Astrocyte (in vitro differentiated cells and primary cell): ENCODE results near the gene C1orf50. TPM values are rescaled to one million over a fixed set of nuclear protein-coding genes. Genes with fewer than 3 reads are reported as not detected.

ENCODE experiments used
- DNase-seq: peaks from one replicate; pipeline ENCODE4 v3.0.0-alpha.2; 2010; ENCODE audit warnings: low read depth
- FAIRE-seq: peaks from 2 replicates; lab custom pipeline; 2011; peaks lifted over from hg19 to GRCh38; lab: Jason Lieb, UNC
- H2AFZ ChIP-seq: 2 replicates; pipeline ENCODE4 v1.6.0; 2012; ENCODE audit warnings: low read depth, low read length, inconsistent platforms
- H3K27ac ChIP-seq: 2 replicates; pipeline ENCODE4 v1.5.1; 2011; ENCODE audit warnings: low read depth, low read length, inconsistent platforms
- H3K27me3 ChIP-seq: 2 replicates; pipeline ENCODE4 v1.6.0; 2011; ENCODE audit warnings: low read length, inconsistent platforms; ENCODE audit not compliant: insufficient read depth
- H3K36me3 ChIP-seq: 2 replicates; pipeline ENCODE4 v1.5.1; 2011; ENCODE audit warnings: low read length, inconsistent platforms; ENCODE audit not compliant: insufficient read depth
- H3K4me1 ChIP-seq: 2 replicates; pipeline ENCODE4 v1.5.1; 2011; ENCODE audit warnings: low read length, inconsistent platforms; ENCODE audit not compliant: insufficient read depth
- H3K4me2 ChIP-seq: 2 replicates; pipeline ENCODE4 v1.6.0; 2012; ENCODE audit warnings: low read length, inconsistent platforms
- H3K4me3 ChIP-seq: 2 replicates; pipeline ENCODE4 v1.5.1; 2011; ENCODE audit warnings: low read depth, mild to moderate bottlenecking, low read length, inconsistent platforms; ENCODE audit not compliant: insufficient read depth
- H3K79me2 ChIP-seq: 2 replicates; pipeline ENCODE4 v1.6.0; 2012; ENCODE audit warnings: mild to moderate bottlenecking, low read length, inconsistent platforms; ENCODE audit not compliant: insufficient read depth
- H3K9ac ChIP-seq: 2 replicates; pipeline ENCODE4 v1.6.0; 2012; ENCODE audit warnings: mild to moderate bottlenecking, low read length, inconsistent platforms
- H3K9me3 ChIP-seq: 2 replicates; pipeline ENCODE4 v1.5.1; 2012; ENCODE audit warnings: low read depth, mild to moderate bottlenecking, low read length, inconsistent platforms; ENCODE audit not compliant: insufficient read depth
- H4K20me1 ChIP-seq: 2 replicates; pipeline ENCODE4 v1.6.0; 2012; ENCODE audit warnings: low read length, inconsistent platforms; ENCODE audit not compliant: insufficient read depth
- H3K27ac Mint-ChIP-seq: one replicate; pipeline ENCODE4 v1.8.0; 2021; ENCODE audit warnings: mild to moderate bottlenecking, mixed read lengths; ENCODE audit not compliant: unreplicated experiment
- H3K27me3 Mint-ChIP-seq: one replicate; pipeline ENCODE4 v1.8.0; 2021; ENCODE audit warnings: low read depth, mixed read lengths; ENCODE audit not compliant: unreplicated experiment
- H3K36me3 Mint-ChIP-seq: one replicate; pipeline ENCODE4 v1.8.0; 2021; ENCODE audit warnings: low read depth, mixed read lengths; ENCODE audit not compliant: unreplicated experiment
- H3K4me1 Mint-ChIP-seq: one replicate; pipeline ENCODE4 v1.8.0; 2021; ENCODE audit warnings: low read depth, mixed read lengths; ENCODE audit not compliant: unreplicated experiment
- H3K4me3 Mint-ChIP-seq: one replicate; pipeline ENCODE4 v1.8.0; 2021; ENCODE audit warnings: mild to moderate bottlenecking, moderate library complexity, mixed read lengths; ENCODE audit not compliant: unreplicated experiment
- H3K9me3 Mint-ChIP-seq: one replicate; pipeline ENCODE4 v1.8.0; 2021; ENCODE audit warnings: mild to moderate bottlenecking, mixed read lengths; ENCODE audit not compliant: unreplicated experiment
- CTCF ChIP-seq: IDR thresholded peaks from 2 replicates; pipeline ENCODE4 v1.5.1; 2011; ENCODE audit warnings: low read depth, mild to moderate bottlenecking, inconsistent platforms, low read length, moderate library complexity; ENCODE audit not compliant: insufficient read depth
- EZH2 ChIP-seq: IDR thresholded peaks from 2 replicates; pipeline ENCODE4 v1.6.1; 2012; ENCODE audit warnings: mild to moderate bottlenecking, low read length, inconsistent platforms; ENCODE audit not compliant: insufficient read depth
- total RNA-seq: library from RNA; stranded (reverse); gene quantifications from 2 replicates; pipeline ENCODE4 v1.2.1, GENCODE V29; 2021

C1orf50 gene
- total RNA-seq, 1 donor from 2014 or later: 9.5 TPM

GRCh38 chr1:42757892-42758275 lies 9.2 kb upstream of the C1orf50 start:
- Histone ChIP-seq H3K27me3 (no peaks in the 10 kb centered on the region), H3K9me3 (no peaks in the 10 kb centered on the region), H3K4me1 (no peaks in the 10 kb centered on the region), H3K79me2 (peaks cover 10% of the 10 kb centered on the region), H2AFZ (no peak overlapping the region), H3K9ac (no peak overlapping the region), H3K4me2 (no peak overlapping the region), H3K4me3 (no peak overlapping the region), H3K36me3 (peaks cover 67% of the 10 kb centered on the region), H3K27ac (no peak overlapping the region), H4K20me1 (peaks cover 77% of the 10 kb centered on the region)
- no peak for DNase-seq
- Mint-ChIP-seq H3K4me3 (no peak overlapping the region), H3K36me3 (peaks cover 44% of the 10 kb centered on the region), H3K4me1 (peaks cover 5% of the 10 kb centered on the region), H3K27ac (no peak overlapping the region), H3K9me3 (peaks cover 2% of the 10 kb centered on the region), H3K27me3 (no peaks in the 10 kb centered on the region)
- FAIRE-seq: no peak
- TF ChIP-seq CTCF (no peak), EZH2 (no peak)

- Histone ChIP-seq H3K9me3 (no peaks in the 10 kb centered on the region), H3K27me3 (no peaks in the 10 kb centered on the region), H3K4me2 (no peak overlapping the region), H3K79me2 (peaks cover 17% of the 10 kb centered on the region), H3K9ac (no peak overlapping the region), H2AFZ (no peak overlapping the region), H3K4me3 (no peak overlapping the region), H4K20me1 (peaks cover 80% of the 10 kb centered on the region), H3K36me3 (peaks cover 61% of the 10 kb centered on the region), H3K27ac (no peak overlapping the region), H3K4me1 (no peaks in the 10 kb centered on the region)
- no peak for TF ChIP-seq EZH2
- TF ChIP-seq CTCF: no peak
- Mint-ChIP-seq H3K4me1 (peaks cover 7% of the 10 kb centered on the region), H3K27ac (no peak overlapping the region), H3K36me3 (peaks cover 38% of the 10 kb centered on the region), H3K9me3 (peaks cover 2% of the 10 kb centered on the region), H3K4me3 (no peak overlapping the region), H3K27me3 (no peaks in the 10 kb centered on the region)
- DNase-seq (no peak), FAIRE-seq (no peak)
Measured at GRCh38 chr1:42758641-42759040, 8.4 kb upstream of the C1orf50 start.

- Mint-ChIP-seq H3K27me3 (no peaks in the 10 kb centered on the region), H3K4me3 (no peak overlapping the region), H3K9me3 (peaks cover 1% of the 10 kb centered on the region), H3K27ac (no peak overlapping the region), H3K4me1 (peaks cover 5% of the 10 kb centered on the region), H3K36me3 (peaks cover 33% of the 10 kb centered on the region)
- no peak for TF ChIP-seq CTCF
- no peak for TF ChIP-seq EZH2
- FAIRE-seq (no peak), DNase-seq (no peak)
- H4K20me1 ChIP-seq: peaks cover 80% of the 10 kb centered on the region
- no peak overlapping the region for H3K4me3 ChIP-seq
- no peaks in the 10 kb centered on the region for H3K27me3 ChIP-seq
- H3K27ac ChIP-seq: no peak overlapping the region
- peaks cover 58% of the 10 kb centered on the region for H3K36me3 ChIP-seq
- no peak overlapping the region for H3K4me2 ChIP-seq
- no peak overlapping the region for H3K9ac ChIP-seq
- H3K9me3 ChIP-seq: no peaks in the 10 kb centered on the region
- H3K4me1 ChIP-seq: peaks cover under 1% of the 10 kb centered on the region
- no peak overlapping the region for H2AFZ ChIP-seq
- H3K79me2 ChIP-seq: peaks cover 22% of the 10 kb centered on the region
Measured at GRCh38 chr1:42759114-42759513, 7.9 kb upstream of the C1orf50 start.
